H9 (cell line): ENCODE results near the gene PIK3CD. TPM values are rescaled to one million over a fixed set of nuclear protein-coding genes. Genes with fewer than 3 reads are reported as not detected.

Experiments
- DNase-seq: peaks from one replicate; pipeline ENCODE4 v3.0.0-alpha.2; 2017
- H2AFZ ChIP-seq: one replicate; pipeline ENCODE4 v1.6.1; 2013; ENCODE audit warnings: mild to moderate bottlenecking, low read length, control low read depth, moderate library complexity
- H2AK5ac ChIP-seq: 2 replicates; pipeline ENCODE4 v1.6.1; 2013; ENCODE audit warnings: low read length, control low read depth, mixed read lengths; ENCODE audit not compliant: insufficient read length
- H2BK120ac ChIP-seq: one replicate; pipeline ENCODE4 v1.6.1; 2013; ENCODE audit warnings: low read depth, mild to moderate bottlenecking, low read length, control low read depth, inconsistent platforms; ENCODE audit not compliant: poor library complexity, severe bottlenecking
- H2BK12ac ChIP-seq: 2 replicates; pipeline ENCODE4 v1.6.1; 2013; ENCODE audit warnings: low read length, control low read depth, mixed read lengths, low read depth; ENCODE audit not compliant: insufficient read length
- H2BK15ac ChIP-seq: 2 replicates; pipeline ENCODE4 v1.6.1; 2013; ENCODE audit warnings: low read depth, low read length, control low read depth
- H2BK20ac ChIP-seq: one replicate; pipeline ENCODE4 v1.6.1; 2013; ENCODE audit warnings: low read depth, mild to moderate bottlenecking, low read length, control low read depth, inconsistent platforms; ENCODE audit not compliant: poor library complexity, severe bottlenecking
- H2BK5ac ChIP-seq: 2 replicates; pipeline ENCODE4 v1.6.1; 2013; ENCODE audit warnings: low read length, control low read depth, mixed read lengths; ENCODE audit not compliant: insufficient read length
- H3K14ac ChIP-seq: 2 replicates; pipeline ENCODE4 v1.6.1; 2013; ENCODE audit warnings: low read length, control low read depth; ENCODE audit not compliant: insufficient read depth
- H3K18ac ChIP-seq: 2 replicates; pipeline ENCODE4 v1.6.1; 2013; ENCODE audit warnings: low read depth, mild to moderate bottlenecking, mixed read lengths, low read length, control low read depth; ENCODE audit not compliant: insufficient read length
- H3K23ac ChIP-seq: 2 replicates; pipeline ENCODE4 v1.6.1; 2013; ENCODE audit warnings: low read length, control low read depth, mixed read lengths, low read depth; ENCODE audit not compliant: insufficient read length
- H3K23me2 ChIP-seq: 2 replicates; pipeline ENCODE4 v1.6.1; 2013; ENCODE audit warnings: low read depth, mild to moderate bottlenecking, mixed read lengths, low read length, control low read depth; ENCODE audit not compliant: insufficient read length, poor library complexity, severe bottlenecking
- H3K27ac ChIP-seq: 2 replicates; pipeline ENCODE4 v1.5.1; 2013; ENCODE audit warnings: low read length, control low read depth, mixed read lengths, low read depth; ENCODE audit not compliant: insufficient read length
- H3K27me3 ChIP-seq: 2 replicates; pipeline ENCODE4 v1.6.1; 2013; ENCODE audit warnings: low read length, control low read depth, inconsistent platforms; ENCODE audit not compliant: insufficient read depth
- H3K4ac ChIP-seq: 2 replicates; pipeline ENCODE4 v1.6.1; 2013; ENCODE audit warnings: low read depth, mild to moderate bottlenecking, control low read depth, inconsistent platforms, low read length, moderate library complexity
- H3K4me1 ChIP-seq: 2 replicates; pipeline ENCODE4 v1.6.1; 2013; ENCODE audit warnings: low read length, control low read depth, inconsistent platforms; ENCODE audit not compliant: insufficient read depth
- H3K4me2 ChIP-seq: 2 replicates; pipeline ENCODE4 v1.6.1; 2013; ENCODE audit warnings: low read length, control low read depth, mixed read lengths; ENCODE audit not compliant: insufficient read length, insufficient read depth
- H3K56ac ChIP-seq: 2 replicates; pipeline ENCODE4 v1.6.1; 2013; ENCODE audit warnings: low read depth, mild to moderate bottlenecking, mixed read lengths, low read length, control low read depth; ENCODE audit not compliant: insufficient read length
- H3K79me1 ChIP-seq: 2 replicates; pipeline ENCODE4 v1.6.1; 2013; ENCODE audit warnings: low read depth, mild to moderate bottlenecking, moderate library complexity, low read length, control low read depth, inconsistent platforms; ENCODE audit not compliant: insufficient read depth, poor library complexity, severe bottlenecking
- H3K79me2 ChIP-seq: 2 replicates; pipeline ENCODE4 v1.6.1; 2013; ENCODE audit warnings: low read length, control low read depth, inconsistent platforms; ENCODE audit not compliant: insufficient read depth
- H3K9ac ChIP-seq: 2 replicates; pipeline ENCODE4 v1.6.1; 2013; ENCODE audit warnings: low read length, control low read depth, mixed read lengths; ENCODE audit not compliant: insufficient read length; ENCODE audit errors: extremely low read depth
- H3K9me3 ChIP-seq: one replicate; pipeline ENCODE4 v1.6.1; 2013; ENCODE audit warnings: low read depth, low read length, inconsistent platforms; ENCODE audit not compliant: control insufficient read depth
- H3T11ph ChIP-seq: one replicate; pipeline ENCODE4 v1.6.1; 2013; ENCODE audit warnings: mild to moderate bottlenecking, low read length, control low read depth, inconsistent platforms
- H4K20me1 ChIP-seq: one replicate; pipeline ENCODE4 v1.6.1; 2013; ENCODE audit not compliant: control insufficient read depth, insufficient read length, insufficient read depth
- H4K5ac ChIP-seq: 2 replicates; pipeline ENCODE4 v1.6.1; 2013; ENCODE audit warnings: low read depth, mild to moderate bottlenecking, mixed read lengths, low read length, control low read depth; ENCODE audit not compliant: insufficient read length
- H4K8ac ChIP-seq: replicated peaks from 2 replicates; pipeline ENCODE4 v1.6.1; 2013; ENCODE audit warnings: low read length, control low read depth, mixed read lengths, low read depth; ENCODE audit not compliant: insufficient read length
- H4K91ac ChIP-seq: 2 replicates; pipeline ENCODE4 v1.6.1; 2013; ENCODE audit warnings: low read depth, mild to moderate bottlenecking, moderate library complexity, mixed read lengths, low read length, control low read depth; ENCODE audit not compliant: insufficient read length
- H3K27ac Mint-ChIP-seq, 3 experiments: 2 replicates in 2 of 3; 3 replicates in 1 of 3; pipeline ENCODE4 v1.8.0; 2020 to 2021; ENCODE audit warnings: mixed read lengths in 3 of 3, mild to moderate bottlenecking in 1 of 3, moderate library complexity in 1 of 3
- H3K27me3 Mint-ChIP-seq: 2 replicates; pipeline ENCODE4 v1.8.0; 2021; ENCODE audit warnings: low read depth, mild to moderate bottlenecking, moderate library complexity, mixed read lengths
- H3K36me3 Mint-ChIP-seq, 3 experiments: 2 replicates in 2 of 3; 3 replicates in 1 of 3; pipeline ENCODE4 v1.8.0; 2020 to 2021; ENCODE audit warnings: low read depth in 3 of 3, mixed read lengths in 3 of 3; ENCODE audit not compliant: insufficient read depth in 1 of 3
- H3K4me1 Mint-ChIP-seq, 2 experiments: 2 replicates each; pipeline ENCODE4 v1.8.0; 2020; ENCODE audit warnings: mixed read lengths in 2 of 2
- H3K4me3 Mint-ChIP-seq, 2 experiments: 2 replicates in 1 of 2; 3 replicates in 1 of 2; pipeline ENCODE4 v1.8.0; 2020 to 2021; ENCODE audit warnings: mild to moderate bottlenecking in 2 of 2, mixed read lengths in 2 of 2, moderate library complexity in 1 of 2
- H3K9me3 Mint-ChIP-seq, 2 experiments: 2 replicates in 1 of 2; 3 replicates in 1 of 2; pipeline ENCODE4 v1.8.0; 2020; ENCODE audit warnings: mild to moderate bottlenecking in 2 of 2, mixed read lengths in 2 of 2, moderate library complexity in 1 of 2
- CTCF ChIP-seq: fragments of 200-600 bp; sonication (generic); conservative IDR thresholded peaks from 3 replicates; pipeline ENCODE4 v1.8.0; 2021; ENCODE audit warnings: antibody characterized with exemption, mild to moderate bottlenecking
- WGBS: extraction: QIAGEN DNeasy Blood & Tissue Kit; methylation state at CpG from one replicate; pipeline ENCODE4 v1.1.7; 2013; ENCODE audit warnings: missing lambda C conversion rate, low lambda C conversion rate, mixed read lengths; ENCODE audit not compliant: insufficient read length; ENCODE audit errors: extremely low coverage; 5-methylcytosine and 5-hydroxymethylcytosine counted together
- total RNA-seq: library from RNA; stranded (reverse); gene quantifications from 2 replicates; pipeline ENCODE4 v1.2.1, GENCODE V29; 2021

PIK3CD gene
- total RNA-seq, 1 experiment from 2014 or later: 10.0 TPM

GRCh38 chr1:9703165-9703509 lies 51.6 kb downstream of the PIK3CD start:
- Histone ChIP-seq H2BK12ac (no peak overlapping the region), H3K9me3 (no peaks in the 10 kb centered on the region), H4K20me1 (no peaks in the 10 kb centered on the region), H3K79me1 (no peaks in the 10 kb centered on the region), H2BK5ac (no peak overlapping the region), H2BK120ac (no peak overlapping the region), H4K5ac (no peak overlapping the region), H3K4me2 (no peak overlapping the region), H4K91ac (no peak overlapping the region), H3K56ac (no peak overlapping the region), H4K8ac (no peak overlapping the region), H3K27me3 (no peaks in the 10 kb centered on the region), H2AK5ac (no peak overlapping the region), H2BK15ac (no peak overlapping the region), H3K4me1 (no peaks in the 10 kb centered on the region), H3K23me2 (no peaks in the 10 kb centered on the region), H3K4ac (no peak overlapping the region), H3K14ac (no peak overlapping the region), H3K79me2 (no peaks in the 10 kb centered on the region), H2BK20ac (no peak overlapping the region), H3K9ac (no peak overlapping the region), H3K18ac (no peak overlapping the region), H3K27ac (no peak overlapping the region), H2AFZ (no peak overlapping the region), H3K23ac (no peak overlapping the region), H3T11ph (no peak overlapping the region)
- no CpG with 5 or more reads among the region's 5 CpGs for WGBS
- Mint-ChIP-seq H3K9me3 (peaks cover 0 to 8% of the 10 kb centered on the region in 2 experiments; a peak in 1 of 5 replicates), H3K27ac (no peak overlapping the region; a peak in 1 of 7 replicates), H3K4me3 (no peak overlapping the region), H3K27me3 (no peaks in the 10 kb centered on the region), H3K4me1 (peaks cover 9 to 11% of the 10 kb centered on the region in 2 experiments), H3K36me3 (peaks cover 0 to 9% (median 0%) of the 10 kb centered on the region in 3 experiments; a peak in 2 of 7 replicates)
- DNase-seq: no peak
- TF ChIP-seq CTCF: no peak
